PFSK-1 (cell line): ENCODE results near the gene IER2. TPM values are rescaled to one million over a fixed set of nuclear protein-coding genes. Genes with fewer than 3 reads are reported as not detected.
A peak's percentile ranks its signal among the peaks of the same experiment; 100 is the strongest.

Source experiments
- FOXP2 ChIP-seq: optimal IDR thresholded peaks from 2 replicates; pipeline ENCODE3; 2011; ENCODE audit warnings: borderline replicate concordance, control low read depth, inconsistent platforms; ENCODE audit not compliant: insufficient read depth; ENCODE audit errors: extremely low read length, extremely low read depth
- POLR2AphosphoS5 ChIP-seq: IDR thresholded peaks from 2 replicates; pipeline ENCODE4 v1.6.1; 2012; ENCODE audit warnings: low read depth, mild to moderate bottlenecking, control low read depth, low read length, moderate library complexity
- REST ChIP-seq, 2 experiments: IDR thresholded peaks; 2 replicates each; pipeline versions ENCODE4 v1.6.1 to v1.8.0; 2011 to 2012; ENCODE audit warnings: low read depth in 2 of 2, low read length in 2 of 2, control low read depth in 1 of 2, inconsistent platforms in 1 of 2, mild to moderate bottlenecking in 1 of 2, moderate library complexity in 1 of 2; ENCODE audit not compliant: insufficient read depth in 1 of 2
- SIN3A ChIP-seq: IDR thresholded peaks from 2 replicates; pipeline ENCODE4 v1.6.1; 2012; ENCODE audit warnings: mild to moderate bottlenecking, low read length, moderate library complexity, borderline replicate concordance; ENCODE audit not compliant: insufficient read depth
- TAF1 ChIP-seq: IDR thresholded peaks from 2 replicates; pipeline ENCODE4 v1.6.1; 2012; ENCODE audit warnings: low read length, control low read depth, borderline replicate concordance; ENCODE audit not compliant: insufficient read depth
- polyA plus RNA-seq: library from polyadenylated mRNA; unstranded; fragments of >200 nt; gene quantifications from one replicate; pipeline ENCODE4 v1.2.1, GENCODE V29; 2012; ENCODE audit warnings: low read depth, missing spikeins; ENCODE audit not compliant: insufficient read length

IER2 gene, protein sequence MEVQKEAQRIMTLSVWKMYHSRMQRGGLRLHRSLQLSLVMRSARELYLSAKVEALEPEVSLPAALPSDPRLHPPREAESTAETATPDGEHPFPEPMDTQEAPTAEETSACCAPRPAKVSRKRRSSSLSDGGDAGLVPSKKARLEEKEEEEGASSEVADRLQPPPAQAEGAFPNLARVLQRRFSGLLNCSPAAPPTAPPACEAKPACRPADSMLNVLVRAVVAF
- 110 TPM for polyA plus RNA-seq

- TF ChIP-seq POLR2AphosphoS5 = peak; percentile 58; the same call in 1 of the 2 replicates
- peak in 1 of 2 experiments; percentile 57; a peak in 2 of 4 replicates for TF ChIP-seq REST (IDR thresholded peaks at IDR 0.05; ENCODE audit: insufficient read depth in 1 of 2, low read depth in 2 of 2, low read length in 2 of 2)
- TF ChIP-seq SIN3A = peak; percentile 62; the same call in 1 of the 2 replicates
- peak; percentile 83 for TF ChIP-seq FOXP2
- TF ChIP-seq TAF1 = peak; percentile 83; the same call in 1 of the 2 replicates
These were observed at the start of gene IER2, which contains the start of gene STX10 for GRCh38 chr19:13150187-13150930. TSS of gene IER2 (plus strand) at chr19:13150411. CDS start at chr19:13153187, 2,776 bp downstream. TSS of gene STX10 (minus strand) at chr19:13150375. CDS start at chr19:13150173, 202 bp downstream.

- no peak for TF ChIP-seq FOXP2
- TF ChIP-seq TAF1 = no peak
- no peak for TF ChIP-seq REST (IDR thresholded peaks at IDR 0.05; ENCODE audit: insufficient read depth in 1 of 2, low read depth in 2 of 2, low read length in 2 of 2)
- TF ChIP-seq SIN3A = no peak
- no peak for TF ChIP-seq POLR2AphosphoS5
These were observed 49.2 kb upstream of the IER2 start for GRCh38 chr19:13100841-13101589.

DNA sequence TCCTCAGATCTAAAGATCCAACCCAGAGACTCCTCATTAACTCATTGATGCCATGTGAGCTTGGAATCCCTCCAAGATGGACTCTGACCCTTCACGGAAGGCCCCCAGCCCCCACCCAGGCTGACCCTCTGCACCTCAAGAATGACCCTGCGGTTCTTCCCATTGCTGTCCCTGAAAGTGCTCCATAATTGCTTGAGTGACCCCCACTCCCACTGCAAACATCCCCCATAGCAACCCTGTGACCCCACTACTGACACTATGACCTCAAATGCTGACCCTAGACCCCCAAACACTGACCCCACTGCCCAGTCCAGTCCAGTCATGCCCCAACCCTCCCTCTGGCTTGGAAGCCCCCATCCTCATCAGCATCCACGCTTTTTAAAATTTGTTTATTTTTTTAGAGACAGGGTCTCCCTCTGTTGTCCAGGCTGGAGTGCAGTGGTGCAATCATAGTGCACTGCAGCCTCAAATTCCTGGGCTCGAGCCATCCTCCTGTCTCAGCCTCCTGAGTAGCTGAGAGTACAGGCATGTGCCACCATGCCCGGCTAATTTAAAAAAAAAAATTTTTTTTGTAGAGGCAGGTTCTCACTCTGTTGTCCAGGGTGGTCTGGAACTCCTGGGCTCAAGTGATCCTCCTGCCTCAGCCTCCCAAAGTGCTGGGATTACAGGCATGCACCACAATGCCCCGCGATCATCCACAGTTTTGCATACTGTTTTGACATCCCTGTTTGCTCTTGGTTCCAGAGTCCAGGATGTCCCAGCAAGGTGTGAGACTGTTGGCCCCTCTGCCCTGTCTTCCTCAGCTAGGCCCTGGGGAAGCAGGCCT is 48.4 kb upstream of the IER2 start:
- TF ChIP-seq FOXP2 (no peak), TAF1 (no peak)

- no peak for TF ChIP-seq SIN3A
- no peak for TF ChIP-seq FOXP2
- no peak for TF ChIP-seq POLR2AphosphoS5
- TF ChIP-seq REST (IDR thresholded peaks at IDR 0.05; ENCODE audit: insufficient read depth in 1 of 2, low read depth in 2 of 2, low read length in 2 of 2) = no peak
- no peak for TF ChIP-seq TAF1
These were observed 47.9 kb upstream of the IER2 start for GRCh38 chr19:13102416-13102665.
